HEK293T (cell line): ENCODE data around the gene PYGB.
"Not testable (repeated sequence)": the region's sequence is repeated elsewhere in the genome, so short reads cannot be mapped to it uniquely, and the experiment has no call there.

Source experiments
- BHLHE40 ChIP-seq: fragments of 450-650 bp; IDR thresholded peaks from 2 replicates; pipeline ENCODE4 v1.6.1; 2016; ENCODE audit warnings: mild to moderate bottlenecking, moderate library complexity, borderline replicate concordance
- ELF4 ChIP-seq: fragments of 450-650 bp; IDR thresholded peaks from 2 replicates; pipeline ENCODE4 v1.6.1; 2017; ENCODE audit warnings: antibody characterized with exemption
- FOXK2 ChIP-seq: fragments of 450-650 bp; IDR thresholded peaks from 2 replicates; pipeline ENCODE4 v1.6.1; 2016; ENCODE audit warnings: mild to moderate bottlenecking
- FOXM1 ChIP-seq: fragments of 450-650 bp; IDR thresholded peaks from 2 replicates; pipeline ENCODE4 v1.6.1; 2017; ENCODE audit warnings: mild to moderate bottlenecking, borderline replicate concordance
- HDGF ChIP-seq: fragments of 450-650 bp; IDR thresholded peaks from 2 replicates; pipeline ENCODE4 v1.6.1; 2017; ENCODE audit warnings: antibody characterized with exemption, borderline replicate concordance
- L3MBTL2 ChIP-seq: fragments of 450-650 bp; conservative IDR thresholded peaks from 2 replicates; pipeline ENCODE4 v1.6.1; 2016; ENCODE audit warnings: mild to moderate bottlenecking
- SP1 ChIP-seq: fragments of 450-650 bp; IDR thresholded peaks from 2 replicates; pipeline ENCODE4 v1.6.1; 2017
- SUZ12 ChIP-seq: fragments of 450-650 bp; IDR thresholded peaks from 2 replicates; pipeline ENCODE4 v1.6.1; 2016; ENCODE audit warnings: mild to moderate bottlenecking
- TARDBP ChIP-seq: fragments of 450-650 bp; IDR thresholded peaks from 2 replicates; pipeline ENCODE4 v1.6.1; 2016
- ZNF384 ChIP-seq: fragments of 450-650 bp; IDR thresholded peaks from 2 replicates; pipeline ENCODE4 v1.6.1; 2016

GRCh38 chr20:25312716-25313115 is 64.8 kb downstream of the PYGB start:
- not testable (repeated sequence) for TF ChIP-seq FOXM1, FOXK2, TARDBP, L3MBTL2, SUZ12, ELF4, ZNF384, BHLHE40, SP1, HDGF
